Pancreas (tissue), 10 donors: ENCODE results near the gene MLXIPL. TPM values are rescaled to one million over a fixed set of nuclear protein-coding genes. Genes with fewer than 3 reads are reported as not detected.

ENCODE experiments used
- ATAC-seq, 4 donors: fragments of 200-7000 bp; cut with Tn5 transposase; one replicate each; pipeline versions ENCODE4 v1.8.0 to v1.9.1; 2020; ENCODE audit warnings: mild to moderate bottlenecking in 4 of 4, moderate library complexity in 4 of 4
- DNase-seq, 6 donors: peaks; one replicate each; pipeline ENCODE4 v3.0.0-alpha.2; 2020
- FAIRE-seq: peaks from 2 replicates; lab custom pipeline; 2012; peaks lifted over from hg19 to GRCh38; lab: Jason Lieb, UNC
- H3K27ac ChIP-seq, 4 donors: fragments of 200-600 bp; sonication (generic); 1 replicate in 3 of 4; 2 replicates in 1 of 4; pipeline versions ENCODE4 v1.5.0 to v1.8.0; 2020
- H3K27me3 ChIP-seq, 4 donors: fragments of 200-600 bp; one replicate each; pipeline ENCODE4 v1.8.0; 2021
- H3K36me3 ChIP-seq, 3 donors: fragments of 200-600 bp; sonication (generic) in 1 of 3; one replicate each; pipeline versions ENCODE4 v1.5.0 to v1.8.0; 2020 to 2021
- H3K4me1 ChIP-seq, 3 donors: fragments of 200-600 bp; one replicate each; pipeline ENCODE4 v1.8.0; 2021
- H3K4me3 ChIP-seq, 4 donors: fragments of 200-600 bp; sonication (generic) in 2 of 4; one replicate each; pipeline versions ENCODE4 v1.5.0 to v1.8.0; 2020 to 2021
- H3K9me3 ChIP-seq, 4 donors: fragments of 200-600 bp; one replicate each; pipeline ENCODE4 v1.8.0; 2021
- CTCF ChIP-seq, 4 donors: fragments of 200-600 bp; sonication (generic) in 3 of 4; IDR thresholded peaks; one replicate each; pipeline versions ENCODE4 v1.5.0 to v1.8.0; 2021; ENCODE audit warnings: antibody characterized with exemption in 4 of 4
- WGBS, 2 donors: extraction: QIAGEN DNeasy Blood & Tissue Kit; methylation state at CpG; one replicate each; pipeline ENCODE4 v1.1.7; 2013; 5-methylcytosine and 5-hydroxymethylcytosine counted together
- intact Hi-C, 3 donors: fragments of 100-400 bp; cut with DNase I; formaldehyde crosslinking; loops; one replicate each; pipeline versions ENCODE4 v1.11.1 to v1.14.2; 2022
- polyA plus RNA-seq, 2 donors: library from polyadenylated mRNA; stranded (reverse); fragments of 200-250 nt; gene quantifications; one replicate each; pipeline ENCODE4 v1.2.3, GENCODE V29; 2013
- total RNA-seq, 6 donors: library from RNA; stranded (reverse); fragmentation: NEBNext Ultra II Directional in 4 of 6; extraction: Animal tissue kit (Norgen Biotek cat#: 25700) in 4 of 6; gene quantifications; one replicate each; pipeline versions ENCODE4 v1.2.1 to v1.2.4, GENCODE V29; 2021 to 2023
- donor health status: healthy with polysubstance abuse.
- donor health status: DM: no; HTN: no; CAD: no; lungs with moderate emphysema.
- donor health status: DM: no; HTN: no; CAD: no.
- donor health status: control.
- donor health status: control.
- donor health status: Bipolar disorder and iron deficiency.
- donor health status: DM: yes; HTN: yes; CAD: no.
- donor health status: DM: no; HTN: no; CAD: no.
- donor health status: DM: no; HTN: no; CAD: no.
- donor health status: DM: yes; HTN: yes; CAD: no.

MLXIPL gene
- total and polyA plus RNA-seq, 8 donors, result 8.8 to 176 (median 24.5) TPM

GRCh38 chr7:73669288-73669701 is 45.0 kb upstream of the MLXIPL start:
- Histone ChIP-seq H3K4me3 (peak overlapping the region in 2 of 4 donors; percentile 53 to 67), H3K9me3 (no peaks in the 10 kb centered on the region), H3K4me1 (no peaks in the 10 kb centered on the region), H3K27me3 (no peaks in the 10 kb centered on the region), H3K27ac (peak overlapping the region; percentile 26 to 62 (median 42)), H3K36me3 (no peaks in the 10 kb centered on the region)
- peak in 3 of 4 donors; percentile 2 to 6 (median 6) for ATAC-seq
- no peak for TF ChIP-seq CTCF (IDR thresholded peaks at IDR 0.05)
- no peak for FAIRE-seq
- WGBS, 2 donors, result 55% methylated on average over 19 of the region's 19 CpGs
- peak in 4 of 6 donors; percentile 35 to 82 (median 45) for DNase-seq
- intact Hi-C loops, result no loop called here

- WGBS, 2 donors, result 16 to 18% methylated on average over 5 of the region's 5 CpGs
- intact Hi-C loops, result no loop called here
- Histone ChIP-seq H3K4me3 (peak overlapping the region in 3 of 4 donors; percentile 51 to 67 (median 53)), H3K27me3 (no peaks in the 10 kb centered on the region), H3K27ac (peak overlapping the region; percentile 26 to 62 (median 42)), H3K9me3 (no peaks in the 10 kb centered on the region), H3K36me3 (no peaks in the 10 kb centered on the region), H3K4me1 (no peaks in the 10 kb centered on the region)
- TF ChIP-seq CTCF (IDR thresholded peaks at IDR 0.05), result no peak
- DNase-seq (no peak), ATAC-seq (peak in 2 of 4 donors; percentile 4 to 12), FAIRE-seq (no peak)
Measured at GRCh38 chr7:73668886-73669230, 44.5 kb upstream of the MLXIPL start.

GRCh38 chr7:73668103-73668885 is 44.0 kb upstream of the MLXIPL start:
- Histone ChIP-seq H3K27me3 (no peaks in the 10 kb centered on the region), H3K36me3 (no peaks in the 10 kb centered on the region), H3K27ac (peak overlapping the region in 2 of 4 donors; percentile 39 to 62), H3K4me1 (no peaks in the 10 kb centered on the region), H3K4me3 (peak overlapping the region; percentile 23 to 67 (median 52)), H3K9me3 (no peaks in the 10 kb centered on the region)
- ATAC-seq (peak in 3 of 4 donors; percentile 5 to 9 (median 6)), FAIRE-seq (no peak), DNase-seq (peak in 3 of 6 donors; percentile 30 to 74 (median 63))
- no peak for TF ChIP-seq CTCF (IDR thresholded peaks at IDR 0.05)
- 1% methylated on average over 21 to 52 of the region's 52 CpGs for WGBS, 2 donors
- intact Hi-C loops, result no loop called here

GRCh38 chr7:73667344-73668102 is 43.2 kb upstream of the MLXIPL start, which contains the start of gene VPS37D:
VPS37D (plus strand) TSS chr7:73667831; CDS start chr7:73667959, 128 bp downstream.
- H3K27ac ChIP-seq, result peak within 1 kb of the TSS in 2 of 4 donors; percentile 39 to 62
- peak; percentile 69 to 77 (median 72) for TF ChIP-seq CTCF (IDR thresholded peaks at IDR 0.05)
- peak within 1 kb of the TSS; percentile 23 to 67 (median 52) for H3K4me3 ChIP-seq
- intact Hi-C loops, result no loop called here
- H3K36me3 ChIP-seq, result no peaks in the 10 kb centered on the region
- peak; percentile 92 to 96 (median 94) for ATAC-seq
- no peaks in the 10 kb centered on the region for H3K9me3 ChIP-seq
- no peak for FAIRE-seq
- H3K27me3 ChIP-seq, result no peaks in the 10 kb centered on the region
- H3K4me1 ChIP-seq, result no peaks in the 10 kb centered on the region
- peak; percentile 86 to 100 (median 94) for DNase-seq
- 3 to 8% methylated on average over 23 to 78 of the region's 79 CpGs for WGBS, 2 donors
